Measurements from ENCODE around the gene C6orf47. TPM values are rescaled to one million over a fixed set of nuclear protein-coding genes. Genes with fewer than 3 reads are reported as not detected.
"Not testable (repeated sequence)": the region's sequence is repeated elsewhere in the genome, so short reads cannot be mapped to it uniquely, and the experiment has no call there.

C6orf47 gene, protein sequence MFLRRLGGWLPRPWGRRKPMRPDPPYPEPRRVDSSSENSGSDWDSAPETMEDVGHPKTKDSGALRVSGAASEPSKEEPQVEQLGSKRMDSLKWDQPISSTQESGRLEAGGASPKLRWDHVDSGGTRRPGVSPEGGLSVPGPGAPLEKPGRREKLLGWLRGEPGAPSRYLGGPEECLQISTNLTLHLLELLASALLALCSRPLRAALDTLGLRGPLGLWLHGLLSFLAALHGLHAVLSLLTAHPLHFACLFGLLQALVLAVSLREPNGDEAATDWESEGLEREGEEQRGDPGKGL
- 10.2 and 11.6 TPM in 2 replicates for polyA plus RNA-seq (2011; rRNA removed)
- 9.3 and 11.6 TPM in 2 replicates for polyA minus RNA-seq (2011; rRNA and poly(A)+ RNA removed)

DNA sequence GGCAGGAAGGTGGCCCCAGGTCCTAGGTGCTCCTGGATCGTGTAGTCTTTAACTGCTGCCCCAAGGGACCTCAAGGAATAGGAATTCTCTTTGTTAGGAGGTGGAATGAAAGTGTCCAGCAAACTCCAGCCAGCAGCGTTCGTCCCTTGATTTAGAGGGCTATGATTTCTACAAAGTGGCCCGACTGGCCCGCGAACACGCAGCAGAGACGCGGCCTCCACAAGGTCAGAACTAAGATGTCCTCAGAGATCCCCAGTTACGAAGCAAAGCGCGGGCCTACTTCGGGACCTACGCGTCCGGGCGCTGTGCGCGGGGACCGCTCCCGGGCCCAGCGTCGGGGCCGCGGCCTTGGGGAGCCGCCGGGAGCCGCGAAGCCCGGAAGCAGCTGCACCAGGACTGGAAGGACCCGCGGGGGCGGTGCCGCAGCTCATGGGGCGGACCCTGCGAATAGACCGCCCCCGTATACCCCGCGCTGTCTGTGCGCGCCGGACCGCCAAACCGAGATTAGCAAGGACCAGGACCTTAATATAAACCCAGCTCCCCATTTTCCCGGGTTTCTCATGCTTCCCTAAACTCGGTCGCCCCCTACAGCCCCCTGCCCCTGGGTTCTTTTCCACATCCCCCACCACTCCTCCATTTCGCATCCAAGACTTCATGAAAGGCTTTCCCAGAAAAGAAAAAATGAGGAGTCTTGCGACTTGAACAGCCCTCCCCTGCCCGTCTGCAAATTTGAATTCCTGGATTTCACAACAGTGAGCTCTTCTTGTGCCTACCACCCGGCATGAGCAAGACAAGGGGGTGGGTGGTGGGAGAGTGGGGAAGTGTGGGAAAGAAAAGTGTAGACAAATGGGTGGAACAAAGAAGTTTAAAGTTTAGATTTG, at the start of gene C6orf47:
TSS of gene C6orf47 (minus strand) at position 398 of the 881 bp plus-strand sequence. CDS start 831 bp downstream, outside the sequence.
- no peaks in the 10 kb centered on the region; the same call in 1 of the 2 replicates for H3K9me3 ChIP-seq (ENCODE audit: control insufficient read depth, insufficient read depth, low read length)
- POLR2A ChIA-PET = interaction anchor here (0.8 to 1.3 kb wide), 5 partner anchors 8 to 167 kb away, joined by 3 to 20 read pairs (median 7); partner anchors contain the start of genes BAG6, HSPA1A, HSPA1B and HSPA1L
- no peaks in the 10 kb centered on the region for H3K27me3 ChIP-seq (ENCODE audit: control insufficient read depth, insufficient read depth, low read length)
- TF ChIP-seq, protein P1, sequence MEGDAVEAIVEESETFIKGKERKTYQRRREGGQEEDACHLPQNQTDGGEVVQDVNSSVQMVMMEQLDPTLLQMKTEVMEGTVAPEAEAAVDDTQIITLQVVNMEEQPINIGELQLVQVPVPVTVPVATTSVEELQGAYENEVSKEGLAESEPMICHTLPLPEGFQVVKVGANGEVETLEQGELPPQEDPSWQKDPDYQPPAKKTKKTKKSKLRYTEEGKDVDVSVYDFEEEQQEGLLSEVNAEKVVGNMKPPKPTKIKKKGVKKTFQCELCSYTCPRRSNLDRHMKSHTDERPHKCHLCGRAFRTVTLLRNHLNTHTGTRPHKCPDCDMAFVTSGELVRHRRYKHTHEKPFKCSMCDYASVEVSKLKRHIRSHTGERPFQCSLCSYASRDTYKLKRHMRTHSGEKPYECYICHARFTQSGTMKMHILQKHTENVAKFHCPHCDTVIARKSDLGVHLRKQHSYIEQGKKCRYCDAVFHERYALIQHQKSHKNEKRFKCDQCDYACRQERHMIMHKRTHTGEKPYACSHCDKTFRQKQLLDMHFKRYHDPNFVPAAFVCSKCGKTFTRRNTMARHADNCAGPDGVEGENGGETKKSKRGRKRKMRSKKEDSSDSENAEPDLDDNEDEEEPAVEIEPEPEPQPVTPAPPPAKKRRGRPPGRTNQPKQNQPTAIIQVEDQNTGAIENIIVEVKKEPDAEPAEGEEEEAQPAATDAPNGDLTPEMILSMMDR (IDR thresholded peaks at IDR 0.05; ENCODE audit: low read depth, low read length) = no peak
- CTCF ChIA-PET = interaction anchor here (0.6 kb wide), 2 partner anchors 52 to 120 kb away, joined by 4 to 6 read pairs; no protein-coding TSS in a partner anchor
- peak within 1 kb of the TSS; percentile 78 for H3K27ac ChIP-seq (ENCODE audit: low read depth, low read length)
- no peak for DNase-seq (ENCODE audit: low read depth, low spot score)
- peak within 1 kb of the TSS; percentile 94 for H3K4me3 ChIP-seq (ENCODE audit: low read depth, low read length)

DNA sequence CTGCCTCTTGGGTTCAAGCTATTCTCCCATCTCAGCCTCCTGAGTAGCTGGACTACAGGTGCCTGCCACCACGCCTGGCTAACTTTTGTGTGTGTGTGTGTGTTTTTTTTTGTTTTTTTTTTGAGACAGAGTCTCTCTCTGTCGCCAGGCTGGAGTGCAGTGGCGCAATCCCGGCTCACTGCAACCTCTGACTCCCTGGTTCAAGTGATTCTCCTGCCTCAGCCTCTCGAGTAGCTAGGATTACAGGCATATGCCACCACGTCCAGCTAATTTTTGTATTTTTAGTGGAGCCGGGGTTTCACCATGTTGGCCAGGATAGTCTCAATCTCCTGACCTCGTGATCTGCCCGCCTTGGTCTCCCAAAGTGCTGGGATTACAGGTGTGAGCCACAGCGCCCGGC, 48.6 kb upstream of the C6orf47 start:
- H3K9me3 ChIP-seq (ENCODE audit: control insufficient read depth, insufficient read depth, low read length); H3K4me3 ChIP-seq (ENCODE audit: low read depth, low read length); DNase-seq (ENCODE audit: low read depth, low spot score); H3K27ac ChIP-seq (ENCODE audit: low read depth, low read length): not testable (repeated sequence)
- peaks cover 23% of the 10 kb centered on the region for H3K27me3 ChIP-seq (ENCODE audit: control insufficient read depth, insufficient read depth, low read length)
- ChIA-PET CTCF (interaction anchor here (0.7 kb wide), 1 partner anchor 32 kb away, joined by 3 read pairs; no protein-coding TSS in a partner anchor), POLR2A (interaction anchor here (0.6 kb wide), 1 partner anchor 12 kb away, joined by 3 read pairs; the partner anchor contains the start of gene LY6G6C)

DNA sequence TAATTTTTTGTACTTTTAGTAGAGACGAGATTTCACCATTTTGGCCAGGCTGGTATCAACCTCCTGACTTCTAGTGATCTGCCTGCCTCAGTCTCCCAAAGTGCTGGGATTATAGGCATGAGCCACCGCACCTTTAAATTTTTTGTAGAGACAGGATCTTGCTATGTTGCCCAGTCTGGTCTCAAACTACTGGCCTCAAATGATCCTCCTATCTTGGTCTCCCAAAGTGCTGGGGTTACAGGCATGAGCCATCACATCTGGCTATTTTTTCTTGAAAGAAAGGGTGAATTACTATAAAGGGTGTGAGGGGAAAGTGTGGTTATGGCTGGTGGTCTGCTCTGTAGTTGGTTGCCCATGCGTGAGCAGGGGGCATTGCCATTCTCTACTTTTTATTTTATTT, 47.6 kb upstream of the C6orf47 start:
- Histone ChIP-seq H3K27ac (ENCODE audit: low read depth, low read length) (no peak overlapping the region), H3K9me3 (ENCODE audit: control insufficient read depth, insufficient read depth, low read length) (no peaks in the 10 kb centered on the region), H3K27me3 (ENCODE audit: control insufficient read depth, insufficient read depth, low read length) (peaks cover 19% of the 10 kb centered on the region), H3K4me3 (ENCODE audit: low read depth, low read length) (no peak overlapping the region)
- no peak for DNase-seq (ENCODE audit: low read depth, low spot score)
- TF ChIP-seq, protein P1 (IDR thresholded peaks at IDR 0.05; ENCODE audit: low read depth, low read length) = no peak
- POLR2A ChIA-PET = no interaction called here
- CTCF ChIA-PET = no interaction called here

DNA sequence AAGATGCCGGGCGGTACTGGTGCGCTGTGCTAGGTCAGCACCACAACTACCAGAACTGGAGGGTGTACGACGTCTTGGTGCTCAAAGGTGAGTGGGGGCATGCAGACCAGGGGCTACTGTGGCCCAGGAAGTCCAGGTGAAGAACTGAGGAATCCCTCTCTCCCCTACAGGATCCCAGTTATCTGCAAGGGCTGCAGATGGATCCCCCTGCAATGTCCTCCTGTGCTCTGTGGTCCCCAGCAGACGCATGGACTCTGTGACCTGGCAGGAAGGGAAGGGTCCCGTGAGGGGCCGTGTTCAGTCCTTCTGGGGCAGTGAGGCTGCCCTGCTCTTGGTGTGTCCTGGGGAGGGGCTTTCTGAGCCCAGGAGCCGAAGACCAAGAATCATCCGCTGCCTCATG, 47.1 kb upstream of the C6orf47 start:
- no peak overlapping the region for H3K4me3 ChIP-seq (ENCODE audit: low read depth, low read length)
- DNase-seq (ENCODE audit: low read depth, low spot score) = no peak
- H3K9me3 ChIP-seq (ENCODE audit: control insufficient read depth, insufficient read depth, low read length) = no peaks in the 10 kb centered on the region
- ChIA-PET POLR2A (no interaction called here), CTCF (no interaction called here)
- H3K27me3 ChIP-seq (ENCODE audit: control insufficient read depth, insufficient read depth, low read length) = peaks cover 19% of the 10 kb centered on the region
- TF ChIP-seq, protein P1 (IDR thresholded peaks at IDR 0.05; ENCODE audit: low read depth, low read length) = no peak
- no peak overlapping the region for H3K27ac ChIP-seq (ENCODE audit: low read depth, low read length)

DNA sequence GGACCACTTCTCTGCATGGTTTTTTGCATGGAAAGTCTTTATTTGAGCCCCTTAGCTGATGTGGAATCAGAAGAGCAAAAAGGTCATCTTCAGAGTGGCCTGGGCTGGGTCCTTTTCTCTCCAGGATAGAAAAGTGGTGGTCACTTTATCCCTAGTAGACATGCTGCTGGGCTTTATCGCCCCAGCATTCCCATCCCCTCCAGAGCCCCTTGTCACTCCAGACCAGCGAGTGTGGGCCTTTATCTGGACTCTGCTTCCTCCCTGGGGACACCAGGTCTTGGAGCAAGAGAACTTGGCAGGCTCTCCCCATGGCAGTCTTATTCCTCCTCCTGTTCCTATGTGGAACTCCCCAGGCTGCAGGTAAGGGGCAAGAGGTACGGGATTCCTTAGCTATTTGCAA, 46.0 kb upstream of the C6orf47 start, which contains the start of gene LY6G6F:
TSS of gene LY6G6F (plus strand) at position 268 of the 400 bp plus-strand sequence. CDS start at position 309, 41 bp downstream.
- TF ChIP-seq, protein P1 (IDR thresholded peaks at IDR 0.05; ENCODE audit: low read depth, low read length) = no peak
- ChIA-PET POLR2A (no interaction called here), CTCF (no interaction called here)
- H3K27me3 ChIP-seq (ENCODE audit: control insufficient read depth, insufficient read depth, low read length) = peaks cover 11% of the 10 kb centered on the region
- no peaks in the 10 kb centered on the region for H3K9me3 ChIP-seq (ENCODE audit: control insufficient read depth, insufficient read depth, low read length)
- no peak within 1 kb of the TSS for H3K27ac ChIP-seq (ENCODE audit: low read depth, low read length)
- no peak within 1 kb of the TSS for H3K4me3 ChIP-seq (ENCODE audit: low read depth, low read length)
- DNase-seq (ENCODE audit: low read depth, low spot score) = no peak
